Nephron (organoid): ENCODE measurements around the gene ZNF154.

ENCODE experiments used
- H3K27ac Mint-ChIP-seq, 3 experiments: 2 replicates each; pipeline ENCODE4 v1.8.0; 2020; ENCODE audit warnings: mixed read lengths in 3 of 3, mild to moderate bottlenecking in 2 of 3, moderate library complexity in 1 of 3
- H3K27me3 Mint-ChIP-seq: 2 replicates; pipeline ENCODE4 v1.8.0; 2021; ENCODE audit warnings: low read depth, mild to moderate bottlenecking, moderate library complexity, mixed read lengths
- H3K36me3 Mint-ChIP-seq: 2 replicates; pipeline ENCODE4 v1.8.0; 2020; ENCODE audit warnings: low read depth, mixed read lengths
- H3K4me1 Mint-ChIP-seq: 2 replicates; pipeline ENCODE4 v1.8.0; 2020; ENCODE audit warnings: mixed read lengths
- H3K4me3 Mint-ChIP-seq, 3 experiments: 2 replicates each; pipeline ENCODE4 v1.8.0; 2020; ENCODE audit warnings: mild to moderate bottlenecking in 3 of 3, mixed read lengths in 3 of 3, moderate library complexity in 2 of 3
- H3K9me3 Mint-ChIP-seq: 2 replicates; pipeline ENCODE4 v1.8.0; 2020; ENCODE audit warnings: mixed read lengths
- CTCF ChIP-seq, 3 experiments: fragments of 200-600 bp; sonication (generic); IDR thresholded peaks; one replicate each; pipeline ENCODE4 v1.5.0; 2021; ENCODE audit warnings: antibody characterized with exemption in 3 of 3; ENCODE audit not compliant: unreplicated experiment in 3 of 3

The ZNF154 gene

GRCh38 chr19:57665261-57665806 is 43.7 kb downstream of the ZNF154 start:
- no peaks in the 10 kb centered on the region for H3K36me3 Mint-ChIP-seq
- peak overlapping the region; percentile 91 to 95 (median 93) for H3K27ac Mint-ChIP-seq
- H3K4me1 Mint-ChIP-seq = peaks cover 7% of the 10 kb centered on the region
- peaks cover 19% of the 10 kb centered on the region for H3K27me3 Mint-ChIP-seq
- H3K4me3 Mint-ChIP-seq = peak overlapping the region; percentile 87 to 93 (median 87)
- no peak for TF ChIP-seq CTCF (IDR thresholded peaks at IDR 0.05; ENCODE audit: unreplicated experiment in 3 of 3)
- H3K9me3 Mint-ChIP-seq = no peaks in the 10 kb centered on the region

- Mint-ChIP-seq H3K36me3 (no peaks in the 10 kb centered on the region), H3K27ac (peak overlapping the region; percentile 91 to 95 (median 93)), H3K4me3 (peak overlapping the region; percentile 87 to 93 (median 87)), H3K4me1 (peaks cover 7% of the 10 kb centered on the region), H3K27me3 (peaks cover 24% of the 10 kb centered on the region), H3K9me3 (no peaks in the 10 kb centered on the region)
- no peak for TF ChIP-seq CTCF (IDR thresholded peaks at IDR 0.05; ENCODE audit: unreplicated experiment in 3 of 3)
These were observed 44.5 kb downstream of the ZNF154 start for GRCh38 chr19:57664269-57665127.

DNA sequence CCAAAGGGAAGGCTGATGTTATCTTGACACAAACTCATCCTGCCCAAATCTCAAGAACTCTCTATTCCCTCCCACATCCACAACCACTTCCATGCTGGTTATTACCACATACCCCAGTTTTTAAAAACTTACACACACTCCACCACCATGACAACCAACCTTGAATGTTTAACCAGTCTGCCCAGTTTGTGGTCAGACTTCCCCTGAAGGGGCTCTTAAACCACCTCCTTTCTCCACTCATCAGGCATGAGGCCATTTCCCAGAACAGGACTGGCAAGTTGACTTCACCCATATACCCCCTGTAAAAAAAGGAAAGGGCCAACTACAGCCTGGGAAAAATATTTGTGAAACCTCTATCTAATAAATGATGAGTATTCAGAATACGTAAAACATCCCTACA is 52.7 kb downstream of the ZNF154 start:
- Mint-ChIP-seq H3K36me3 (no peaks in the 10 kb centered on the region), H3K27me3 (peaks cover 38% of the 10 kb centered on the region), H3K4me1 (no peaks in the 10 kb centered on the region), H3K9me3 (peaks cover 31% of the 10 kb centered on the region), H3K27ac (no peak overlapping the region), H3K4me3 (no peak overlapping the region)
- TF ChIP-seq CTCF (IDR thresholded peaks at IDR 0.05; ENCODE audit: unreplicated experiment in 3 of 3) = no peak

DNA sequence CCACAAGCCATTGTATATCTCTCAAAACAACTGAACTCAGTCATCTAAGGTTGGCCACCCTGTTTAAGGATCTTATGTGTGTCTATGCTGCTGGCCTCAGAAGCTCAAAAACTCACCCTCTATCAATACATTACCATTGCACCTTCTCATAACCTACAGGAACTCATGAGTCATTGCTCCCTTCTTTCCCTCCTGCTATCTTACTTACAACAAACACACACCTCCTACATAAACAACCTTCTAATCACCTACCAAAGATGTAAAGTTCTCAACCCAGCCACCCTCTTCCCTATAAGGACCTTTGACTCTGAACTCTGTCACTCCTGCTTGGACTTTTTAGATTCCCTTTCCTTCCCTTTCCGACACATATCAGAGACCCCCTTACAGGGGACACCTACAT is 53.6 kb downstream of the ZNF154 start:
- Mint-ChIP-seq H3K9me3 (peaks cover 32% of the 10 kb centered on the region), H3K27me3 (peaks cover 31% of the 10 kb centered on the region), H3K36me3 (no peaks in the 10 kb centered on the region), H3K4me1 (no peaks in the 10 kb centered on the region), H3K27ac (no peak overlapping the region), H3K4me3 (no peak overlapping the region)
- no peak for TF ChIP-seq CTCF (IDR thresholded peaks at IDR 0.05; ENCODE audit: unreplicated experiment in 3 of 3)

DNA sequence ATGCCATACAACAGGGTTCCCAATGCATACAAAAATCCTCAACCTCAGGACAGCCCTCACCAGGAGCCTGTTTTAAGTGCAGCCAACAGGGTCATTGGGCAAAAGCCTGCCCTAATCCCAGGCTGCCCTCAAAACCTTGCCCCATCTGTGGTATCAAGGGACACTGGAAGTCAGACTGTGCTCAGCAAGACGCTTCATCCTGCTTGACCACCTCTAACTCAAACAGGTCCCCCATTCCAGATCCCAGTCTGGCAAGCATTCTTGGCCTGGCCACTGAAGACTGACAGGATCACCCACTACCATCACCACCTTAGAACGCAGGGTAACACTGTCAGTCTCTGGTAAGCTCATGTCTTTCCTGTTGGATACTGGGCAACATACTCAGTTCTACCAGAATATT is 55.3 kb downstream of the ZNF154 start:
- Mint-ChIP-seq H3K27ac (no peak overlapping the region), H3K4me3 (no peak overlapping the region), H3K4me1 (no peaks in the 10 kb centered on the region), H3K36me3 (no peaks in the 10 kb centered on the region), H3K27me3 (peaks cover 21% of the 10 kb centered on the region), H3K9me3 (peaks cover 33% of the 10 kb centered on the region)
- TF ChIP-seq CTCF (IDR thresholded peaks at IDR 0.05; ENCODE audit: unreplicated experiment in 3 of 3) = no peak

DNA sequence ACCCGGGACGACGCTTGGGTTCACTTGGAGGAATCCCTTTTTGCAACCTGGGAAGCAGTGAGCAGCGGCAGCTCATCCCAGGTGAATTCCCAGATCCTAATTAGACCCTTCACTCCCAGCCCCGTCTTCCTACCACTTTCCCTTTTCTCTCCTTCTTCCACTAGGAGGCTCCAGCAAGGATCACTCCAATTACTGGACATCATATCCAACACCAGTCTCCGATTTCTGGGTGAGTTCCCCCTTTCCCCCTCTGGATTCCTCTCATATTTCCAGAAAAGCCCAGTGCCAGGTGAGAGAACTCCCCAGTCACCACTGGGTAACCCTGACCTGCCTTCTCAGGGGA is 57.4 kb downstream of the ZNF154 start:
- Mint-ChIP-seq H3K27me3 (peaks cover 21% of the 10 kb centered on the region), H3K27ac (no peak overlapping the region), H3K9me3 (peaks cover 46% of the 10 kb centered on the region), H3K4me3 (no peak overlapping the region), H3K4me1 (no peaks in the 10 kb centered on the region), H3K36me3 (peaks cover 3% of the 10 kb centered on the region)
- TF ChIP-seq CTCF (IDR thresholded peaks at IDR 0.05; ENCODE audit: unreplicated experiment in 3 of 3) = no peak
